Fibroblast of gingiva (primary cell): Measurements from ENCODE around the gene APBA2.

Experiments used
- DNase-seq: peaks from one replicate; pipeline ENCODE4 v3.0.0-alpha.2; 2011; ENCODE audit warnings: low read depth

APBA2 gene

DNA sequence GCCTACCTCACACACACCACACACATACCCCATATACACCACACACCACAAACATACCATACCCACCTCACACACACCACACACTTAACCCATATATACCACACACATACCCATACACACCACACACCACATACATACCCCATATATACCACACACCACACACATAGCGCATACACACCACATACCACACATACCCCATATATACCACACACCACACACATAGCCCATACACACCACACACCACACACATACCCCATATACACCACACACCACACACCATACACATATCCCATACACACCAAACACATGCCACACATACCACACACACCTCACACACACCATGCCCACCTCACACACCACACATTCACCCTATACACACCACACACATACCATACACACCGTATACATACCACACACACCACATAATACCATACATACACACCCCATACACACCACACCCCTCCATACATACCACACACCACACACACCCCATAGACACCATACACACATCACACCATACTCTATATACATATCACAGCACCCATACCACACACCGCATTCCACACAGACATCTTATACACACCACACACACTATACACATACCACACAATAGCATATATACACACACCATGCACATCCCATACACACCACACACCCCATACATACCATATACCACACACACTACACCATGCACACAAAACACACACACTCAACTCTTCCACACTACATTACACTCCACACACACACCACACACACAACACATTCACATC is 29.5 kb downstream of the APBA2 start:
- DNase-seq: no peak

DNA sequence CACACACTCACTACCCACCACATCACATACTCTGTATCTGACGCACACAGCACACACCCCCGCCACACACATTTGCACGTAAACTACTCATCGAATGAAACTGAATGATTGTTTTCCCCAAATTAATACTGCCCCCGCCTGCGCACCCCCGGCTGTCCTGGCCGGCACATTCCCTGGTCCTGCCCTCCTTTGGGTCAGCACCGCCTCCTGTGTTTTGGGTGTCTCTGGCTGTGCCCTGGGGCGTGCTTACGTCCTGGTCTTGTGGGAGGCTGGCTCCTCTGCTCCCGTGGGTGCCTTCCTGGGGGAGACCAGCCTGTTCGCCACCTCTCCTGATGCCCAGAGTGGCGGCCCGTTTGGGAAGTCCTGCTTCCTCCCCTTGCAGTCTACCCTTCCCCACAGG is 30.2 kb downstream of the APBA2 start:
- no peak for DNase-seq

DNA sequence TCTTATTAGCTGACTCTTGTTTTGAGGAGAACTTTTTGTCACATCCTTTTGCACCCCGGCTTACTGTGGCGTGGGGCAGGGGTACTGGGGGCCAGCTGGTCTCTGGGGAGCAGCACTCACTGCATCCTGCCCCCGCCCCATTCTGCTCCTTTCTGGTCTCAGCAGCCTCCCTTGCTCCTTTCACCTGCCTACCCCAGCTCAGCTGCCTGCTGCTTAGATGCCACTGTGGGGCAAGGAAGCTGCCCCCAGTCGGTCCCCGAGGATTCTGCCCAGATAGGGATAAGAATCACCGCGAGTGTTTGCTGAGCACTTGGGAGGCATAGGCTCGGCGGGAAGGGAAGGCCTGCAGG is 32.0 kb downstream of the APBA2 start:
- no peak for DNase-seq

DNA sequence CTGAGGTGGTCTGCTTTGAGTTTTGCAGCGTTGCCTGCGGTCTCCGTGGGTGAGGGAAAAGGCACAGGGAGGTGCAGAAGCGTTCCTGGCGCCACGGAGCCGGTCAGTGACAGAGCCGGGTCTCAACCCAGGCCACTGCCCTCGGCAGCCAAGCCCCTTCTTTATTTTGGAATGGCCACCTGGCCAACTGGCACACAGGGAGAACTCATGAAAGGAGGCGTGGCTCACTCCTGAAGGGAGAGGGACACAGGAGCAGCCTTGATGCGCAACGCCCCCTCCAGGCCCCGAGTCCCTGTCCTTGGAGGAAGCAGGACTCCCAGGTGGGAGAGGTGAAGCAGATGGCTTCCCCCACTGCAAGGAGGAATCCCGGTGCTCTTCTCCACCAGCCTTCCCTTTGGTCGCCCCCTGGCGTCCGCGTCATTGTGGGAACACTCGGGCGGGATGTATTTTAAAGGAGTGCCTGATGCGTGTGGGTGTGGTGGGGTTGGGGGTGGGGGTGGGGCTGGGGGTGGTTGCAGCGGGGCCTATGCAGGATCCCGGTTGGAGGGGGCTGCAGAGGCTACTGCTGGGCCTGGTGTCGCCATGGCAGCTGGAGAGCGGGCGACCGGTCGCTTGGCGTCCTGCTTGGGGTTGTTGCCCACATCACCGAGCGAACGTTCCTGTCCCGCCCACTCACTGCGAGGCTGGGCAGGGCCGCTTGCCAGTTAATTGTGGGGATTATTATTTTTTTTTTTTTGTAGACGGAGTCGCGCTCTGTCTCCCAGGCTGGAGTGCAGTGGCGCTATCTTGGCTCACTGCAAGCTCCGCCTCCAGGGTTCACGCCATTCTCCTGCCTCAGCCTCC is 32.6 kb downstream of the APBA2 start:
- DNase-seq: no peak

DNA sequence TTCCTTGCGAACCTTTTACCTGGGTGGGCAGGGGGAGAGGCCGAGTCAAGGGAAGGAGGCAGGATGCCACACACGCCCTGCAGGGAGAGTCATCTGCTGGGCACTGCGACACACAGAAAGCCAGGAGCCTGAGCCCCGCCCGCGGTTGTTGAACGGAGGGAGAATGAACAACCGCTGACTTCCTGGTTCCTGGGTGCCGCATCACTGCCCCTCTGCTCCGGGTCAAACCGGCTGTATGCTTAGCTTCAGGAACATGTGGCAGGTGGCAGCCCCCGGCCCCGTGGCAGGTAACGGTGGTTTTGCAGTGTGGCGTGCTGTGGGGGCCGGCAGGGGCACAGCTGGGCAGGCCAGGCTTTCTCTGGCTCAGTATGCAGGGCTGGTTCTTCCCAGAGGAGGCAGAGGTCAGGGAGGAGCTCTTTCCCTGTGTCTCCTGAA is 33.4 kb downstream of the APBA2 start:
- no peak for DNase-seq

DNA sequence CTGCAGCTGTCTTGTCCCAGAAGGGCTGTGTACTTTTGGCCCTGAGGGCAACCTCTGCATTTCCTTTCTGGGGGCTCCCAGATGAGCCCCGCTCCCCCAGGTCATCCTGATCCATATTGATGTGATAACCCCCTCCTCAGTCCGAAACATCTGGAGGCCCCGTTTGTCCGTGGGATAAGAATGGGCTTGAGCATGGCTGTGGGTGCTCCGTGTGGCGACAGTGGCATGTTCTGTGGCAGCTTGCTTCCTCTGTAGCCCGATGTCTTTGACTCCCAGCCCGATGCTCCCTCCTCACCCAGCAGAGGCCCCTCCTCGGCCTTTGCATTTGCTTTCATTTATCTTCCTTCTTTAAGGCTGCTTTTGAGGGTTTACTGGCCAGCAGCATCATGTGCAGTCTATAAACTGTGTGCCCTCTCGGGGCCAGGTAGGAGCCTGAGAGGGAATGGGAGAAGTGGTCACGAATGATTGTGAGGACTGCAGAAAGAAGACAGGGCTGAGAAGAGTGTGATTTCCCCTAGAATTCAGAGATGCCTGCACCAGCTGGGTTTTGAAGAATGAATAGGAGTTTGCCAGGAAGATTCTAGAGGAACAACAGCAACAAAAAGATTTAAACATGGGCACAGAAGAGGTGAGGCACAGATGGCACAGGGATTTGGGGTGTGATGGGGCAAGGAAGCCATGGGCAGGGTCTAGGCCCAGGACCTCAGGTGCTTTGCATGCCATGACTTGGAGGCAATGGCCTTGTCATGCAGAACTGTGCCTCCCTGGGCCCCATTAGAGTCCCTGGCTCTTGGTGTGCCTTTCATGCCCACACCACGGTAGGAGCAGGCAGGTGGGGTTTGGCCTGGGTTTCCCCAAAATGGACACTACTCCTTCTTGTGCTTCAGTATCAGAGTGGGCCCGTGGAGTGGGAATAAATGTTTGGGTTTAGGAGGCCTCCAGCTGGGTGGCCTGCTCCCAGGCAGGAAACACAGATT is 34.2 kb downstream of the APBA2 start:
- no peak for DNase-seq

DNA sequence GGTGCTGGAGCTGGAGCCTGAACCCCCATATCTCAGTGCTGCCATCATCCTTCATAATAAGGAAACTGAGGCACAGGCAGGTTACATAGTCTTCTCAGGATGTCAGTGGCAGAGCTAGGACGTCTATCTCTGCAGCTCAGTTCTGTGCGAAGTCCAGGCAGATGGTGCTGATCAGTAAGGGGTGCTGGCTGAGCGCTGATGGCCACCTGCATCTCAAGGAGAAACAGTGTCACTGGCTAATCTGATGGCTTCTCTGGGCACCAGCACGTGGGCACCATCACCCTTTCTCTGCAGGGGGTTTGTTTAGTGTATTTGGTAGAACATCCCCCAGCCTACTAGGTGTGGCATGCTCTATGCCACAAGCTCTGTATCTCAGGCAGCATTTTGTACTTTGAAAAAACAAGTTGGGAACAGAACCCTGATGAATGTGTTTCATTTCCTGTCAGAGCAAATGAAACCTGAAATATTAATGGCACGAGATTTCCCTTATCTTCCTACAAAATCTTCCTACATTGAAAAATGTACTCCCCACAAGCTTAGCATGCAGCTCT is 35.1 kb downstream of the APBA2 start:
- DNase-seq: no peak

DNA sequence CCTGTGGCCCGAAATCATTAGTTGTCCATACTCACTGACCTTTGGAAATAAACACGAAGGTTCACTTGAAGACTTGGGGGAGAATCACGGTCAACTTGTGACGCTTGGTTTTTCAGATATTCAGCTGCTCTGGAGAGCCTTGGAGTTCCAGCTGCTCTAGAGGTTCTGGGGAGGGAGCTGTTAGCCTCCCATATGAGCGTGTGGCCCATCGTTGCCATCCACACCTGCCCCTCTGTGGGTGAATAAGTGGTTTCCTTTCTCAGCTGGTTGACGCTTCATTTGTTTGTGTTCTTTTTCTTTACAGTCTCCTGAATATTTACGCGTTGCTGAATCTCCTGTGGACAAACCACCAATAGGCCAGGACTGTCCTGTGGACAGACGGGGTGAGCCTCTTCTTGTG is 35.6 kb downstream of the APBA2 start:
- no peak for DNase-seq

DNA sequence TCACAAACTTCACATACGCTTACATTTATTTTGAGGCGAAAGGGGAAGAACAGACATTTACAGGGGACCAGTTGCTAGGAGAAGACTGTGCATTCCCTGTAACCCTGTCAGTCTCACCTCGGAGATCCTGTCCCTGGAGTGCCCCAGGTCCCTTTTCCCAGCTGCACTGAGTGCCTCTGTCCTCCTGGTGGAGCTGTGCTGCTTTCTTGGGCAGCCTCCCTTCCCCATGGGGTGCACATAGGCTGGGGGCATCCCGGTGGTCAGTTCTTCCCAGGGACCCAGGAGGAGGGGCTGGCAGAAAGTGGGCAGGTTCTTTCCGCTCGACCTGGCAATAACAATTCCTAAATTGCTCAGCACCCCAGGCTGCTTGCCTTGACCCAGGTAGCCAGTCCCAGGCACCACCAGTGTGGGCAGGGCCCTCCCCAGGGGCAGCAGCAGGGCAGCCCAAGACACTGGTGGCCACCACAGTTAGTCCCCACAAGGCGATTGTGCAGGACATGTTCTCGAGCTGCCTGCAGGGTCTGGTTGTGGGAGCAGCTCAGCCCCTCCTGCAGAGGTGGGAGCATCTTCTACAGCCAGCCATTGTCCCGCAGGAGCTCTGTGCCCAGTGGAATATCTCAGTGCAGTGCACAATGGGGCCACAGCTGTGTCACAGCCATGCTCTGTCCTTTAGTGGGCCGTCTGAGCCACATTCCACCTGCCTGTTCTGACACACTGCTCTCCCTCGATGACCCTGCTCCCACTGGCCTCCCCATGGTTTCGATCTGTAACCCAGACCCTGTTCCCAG is 36.3 kb downstream of the APBA2 start:
- no peak for DNase-seq

DNA sequence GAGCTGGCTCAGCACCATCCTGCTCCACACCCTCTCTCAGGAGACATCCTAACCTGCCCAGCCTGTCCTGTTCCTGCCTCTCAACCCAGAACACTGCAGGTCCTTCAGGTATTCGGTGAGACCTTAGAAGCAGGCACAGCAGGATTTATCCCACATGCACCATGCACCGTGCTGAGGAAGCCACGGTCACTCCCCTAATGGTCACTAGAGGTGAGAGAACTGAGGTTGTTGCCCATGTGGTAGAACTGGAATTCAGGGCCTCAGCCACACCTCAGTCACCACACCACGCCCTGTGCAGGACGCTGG is 36.9 kb downstream of the APBA2 start:
- DNase-seq: no peak

DNA sequence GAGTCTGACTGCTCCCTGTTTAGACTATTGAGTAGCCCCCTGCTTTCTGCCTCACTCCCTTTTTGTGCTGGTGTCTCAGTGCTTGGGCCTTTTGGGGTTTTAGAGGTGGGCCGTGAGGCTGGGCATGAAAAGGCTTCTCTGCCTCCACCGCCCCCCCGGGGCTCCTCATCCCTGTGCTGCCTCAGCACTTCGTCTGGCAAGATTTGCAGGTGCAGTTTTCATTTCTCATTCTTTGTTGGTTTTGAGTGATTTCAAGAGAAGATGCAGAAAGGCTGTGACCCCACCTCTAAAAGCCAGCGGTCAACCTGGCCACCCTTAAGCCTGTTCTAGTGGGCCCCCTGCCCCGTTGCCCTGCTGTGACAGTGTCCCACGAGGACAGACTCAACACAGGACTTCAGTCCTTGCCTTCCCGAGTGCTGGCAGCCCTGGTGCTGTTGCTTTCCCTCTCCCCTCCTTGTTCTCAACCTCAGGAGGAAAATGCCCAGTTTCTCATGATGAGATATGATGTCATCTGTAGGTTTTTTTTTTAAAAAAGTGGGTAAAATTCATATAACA is 38.0 kb downstream of the APBA2 start:
- no peak for DNase-seq

DNA sequence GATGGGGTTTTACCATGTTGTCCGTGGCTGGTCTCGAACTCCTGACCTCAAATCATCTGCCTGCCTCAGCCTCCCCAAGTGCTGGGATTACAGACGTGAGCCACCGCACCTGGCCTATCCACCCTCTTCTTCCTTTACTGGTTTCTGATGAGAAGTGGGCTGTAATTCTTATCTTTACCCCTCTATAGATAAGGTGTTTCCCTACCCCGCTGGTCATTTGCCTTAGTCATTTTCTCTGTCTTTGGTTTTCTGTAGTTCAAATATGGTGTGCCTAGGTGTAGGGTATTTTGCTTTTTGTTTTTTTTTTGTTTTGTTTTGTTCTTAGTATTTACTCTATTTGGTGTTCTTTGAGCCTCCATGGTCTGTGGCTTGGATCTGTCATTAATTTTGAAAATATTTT is 41.3 kb downstream of the APBA2 start:
- no peak for DNase-seq

DNA sequence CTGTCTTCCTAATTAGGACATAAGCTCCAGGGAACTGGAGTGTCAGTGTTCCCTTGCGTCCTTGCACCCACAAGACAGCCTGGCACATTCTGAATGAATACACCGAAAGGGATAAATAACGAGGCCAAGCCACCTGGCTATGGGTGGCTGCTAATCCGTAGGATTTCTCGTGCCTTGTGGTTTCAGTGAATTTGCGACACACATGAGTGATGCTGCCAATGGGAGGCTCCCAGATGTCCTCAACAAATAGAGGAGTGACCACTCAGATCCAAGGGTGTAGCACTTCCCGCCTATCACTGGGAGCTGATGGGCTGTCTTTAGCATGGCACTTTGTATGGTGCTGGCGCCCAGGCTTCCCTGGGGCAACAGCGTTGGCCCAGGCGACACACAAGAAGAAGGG is 43.4 kb downstream of the APBA2 start:
- no peak for DNase-seq

DNA sequence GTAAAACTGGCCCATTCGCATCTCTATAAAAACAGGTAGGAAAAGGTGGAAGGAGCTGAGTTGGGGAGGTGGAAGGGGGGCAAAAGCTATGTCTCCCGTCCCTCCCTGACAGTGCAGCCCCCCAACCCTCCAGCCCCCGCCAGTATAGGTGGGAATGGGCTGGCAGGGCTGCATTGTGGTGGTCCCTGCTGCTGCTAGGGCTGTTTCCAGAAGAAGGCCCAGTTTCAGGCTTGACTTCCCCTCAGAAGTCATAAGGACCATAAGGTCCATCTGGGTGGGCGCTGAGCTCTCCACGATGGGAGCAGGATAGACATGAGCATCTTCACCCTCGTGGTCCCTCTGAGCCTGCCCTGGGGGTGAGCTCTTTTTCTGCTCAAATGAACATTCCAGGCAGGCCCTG is 44.2 kb downstream of the APBA2 start:
- no peak for DNase-seq

DNA sequence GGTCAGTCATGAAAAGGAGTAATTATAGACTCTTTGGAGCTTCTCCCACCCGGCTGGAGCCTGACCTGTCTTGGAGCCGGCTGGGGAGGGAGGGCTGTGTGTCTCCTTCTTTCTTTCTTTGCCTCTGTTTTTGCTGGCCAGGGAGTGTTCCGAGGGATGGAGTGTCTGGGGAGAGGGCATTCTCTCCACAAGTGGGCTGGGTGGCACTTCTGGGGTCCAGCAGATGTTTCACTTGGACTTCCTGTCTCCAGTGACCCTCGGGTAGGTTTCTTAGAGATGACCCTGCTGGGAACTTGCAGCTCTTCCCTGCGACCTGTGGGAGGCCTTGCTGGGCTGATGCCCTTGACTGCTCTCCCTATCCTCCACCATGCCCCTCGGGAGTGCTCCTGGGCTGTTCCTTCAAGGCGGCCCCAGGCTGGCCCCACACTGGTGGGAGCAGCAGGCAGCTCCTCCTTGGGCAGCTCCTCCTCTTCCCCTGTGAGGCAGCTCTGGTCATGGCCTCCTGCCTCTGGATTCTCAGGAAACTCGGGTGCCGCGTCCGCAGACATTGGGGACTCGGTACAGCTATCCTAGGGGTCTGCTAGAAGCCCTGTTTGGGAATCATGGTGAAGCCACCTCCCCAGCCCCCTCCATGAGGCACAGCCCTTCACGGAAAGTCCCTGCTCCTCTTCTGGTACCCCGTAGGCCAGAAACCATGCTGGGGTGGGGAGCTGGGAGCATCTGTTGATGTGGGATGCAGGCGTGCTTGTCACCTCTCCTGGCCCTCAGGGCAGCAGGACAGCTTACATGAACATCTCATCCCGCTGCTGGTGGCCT is 44.9 kb downstream of the APBA2 start:
- DNase-seq: no peak

DNA sequence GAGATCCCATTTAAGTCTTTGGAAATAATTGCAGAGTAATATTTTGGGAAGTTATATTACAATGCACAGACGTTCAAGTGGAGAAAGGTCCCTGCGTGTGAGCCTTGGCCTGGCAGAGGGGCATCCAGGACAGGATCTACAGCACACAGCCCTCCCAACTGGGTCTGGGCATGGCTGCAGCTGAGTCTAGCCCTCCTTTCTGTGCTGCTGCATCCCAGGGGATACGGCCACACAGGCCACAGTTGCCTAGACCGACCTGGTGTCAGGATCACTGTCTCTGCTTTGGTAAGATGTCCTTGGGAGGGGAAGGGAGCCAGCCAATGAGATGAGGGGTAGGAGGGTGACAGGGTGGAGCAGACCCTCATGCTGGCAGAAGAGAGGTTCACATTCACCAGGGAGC is 46.1 kb downstream of the APBA2 start:
- no peak for DNase-seq

DNA sequence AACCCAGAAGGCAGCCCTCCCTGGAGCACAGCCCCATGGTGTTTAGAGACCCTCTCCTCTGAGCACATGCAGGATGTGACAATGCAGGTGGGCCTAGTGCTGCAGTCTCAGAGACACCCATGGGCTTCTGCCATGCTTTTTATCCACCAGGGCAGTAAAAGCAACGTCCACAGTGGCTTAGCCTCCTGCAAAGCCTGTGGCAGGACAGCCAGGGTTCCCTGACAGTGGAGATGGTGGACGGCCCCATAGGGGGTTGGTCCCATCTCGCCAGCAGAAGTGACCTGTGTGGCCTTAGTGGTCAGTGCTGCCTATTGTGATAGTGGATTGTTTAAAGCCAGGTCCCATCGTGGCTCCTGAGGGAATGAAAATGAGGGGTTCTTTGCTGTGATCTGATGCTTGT is 46.6 kb downstream of the APBA2 start:
- no peak for DNase-seq

DNA sequence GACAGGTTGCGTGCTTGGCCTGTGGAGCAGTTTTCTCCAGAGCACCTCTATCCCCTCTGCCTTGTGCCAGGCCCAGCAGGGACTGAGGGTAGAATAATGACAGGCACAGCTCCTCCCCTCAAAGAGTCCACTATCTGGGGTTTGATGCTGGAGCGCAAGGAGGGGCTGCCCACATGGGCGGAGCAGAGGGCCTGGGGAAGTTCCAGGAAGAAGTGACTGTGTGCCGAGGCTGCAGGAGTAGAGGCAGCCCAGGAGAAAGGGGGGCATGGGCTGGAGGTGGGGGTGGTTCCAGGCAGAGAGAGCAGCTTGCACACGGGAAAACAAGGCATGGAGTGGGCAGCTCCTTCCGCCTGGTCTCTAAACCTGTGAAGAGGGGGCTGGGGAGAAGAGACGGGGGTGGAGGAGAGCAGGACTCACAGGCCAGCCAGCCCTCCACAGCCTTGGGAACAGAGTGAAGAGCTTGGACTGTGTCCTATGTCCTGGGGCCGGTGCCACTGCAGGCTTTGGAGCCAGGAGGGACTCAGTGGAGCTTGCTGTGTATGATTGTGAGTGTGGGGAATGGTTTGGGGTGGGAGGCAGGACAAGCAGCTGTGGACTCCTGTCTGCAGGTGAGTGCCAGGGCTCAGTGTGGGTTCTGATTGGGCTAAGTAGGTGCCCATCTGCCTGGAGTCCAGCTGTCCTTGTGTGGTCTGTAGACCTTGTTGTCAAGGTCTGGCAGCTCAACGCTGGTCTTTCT is 48.1 kb downstream of the APBA2 start:
- DNase-seq: no peak

DNA sequence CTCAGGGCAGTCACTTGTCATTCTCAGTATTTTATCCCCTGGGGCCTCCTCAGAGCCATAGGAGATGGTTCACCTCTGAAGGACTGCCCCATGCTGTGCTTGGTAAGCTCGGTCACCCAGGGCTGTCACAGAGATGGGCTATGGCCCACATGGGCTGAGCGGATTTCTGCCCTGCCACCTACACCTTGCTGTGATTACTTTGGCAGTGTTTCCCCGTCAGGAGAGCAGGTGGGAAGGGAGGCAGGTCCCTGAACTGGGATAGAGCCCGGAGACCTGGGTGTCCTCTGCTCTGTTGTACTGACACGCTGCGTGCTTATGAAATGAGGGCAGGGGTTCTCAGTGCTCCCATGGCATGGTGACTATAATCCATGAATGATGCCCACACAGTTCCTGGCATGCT is 48.9 kb downstream of the APBA2 start:
- DNase-seq: no peak

DNA sequence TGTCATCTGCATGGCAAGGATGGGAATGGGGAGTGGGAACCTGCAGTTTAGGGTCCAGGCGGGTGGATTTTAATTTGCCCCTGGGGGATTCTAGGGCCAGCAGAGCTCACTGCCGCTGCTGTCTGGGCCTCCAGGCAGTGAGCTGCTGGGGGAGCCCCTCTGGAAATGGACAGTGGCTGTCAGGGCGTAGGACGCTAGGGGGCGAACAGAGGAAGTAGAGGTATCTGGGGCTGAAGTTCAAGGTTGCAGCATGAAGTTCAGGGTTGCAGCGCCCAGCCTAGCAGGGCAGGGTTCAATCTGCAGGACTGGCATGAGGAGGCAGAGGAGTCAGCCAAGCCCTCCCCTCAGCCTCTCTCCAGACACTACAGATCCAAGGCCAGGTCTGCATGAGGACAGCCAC is 49.5 kb downstream of the APBA2 start:
- DNase-seq: no peak
